NT2/D1 (cell line): ENCODE data around the gene ZNF878.

Experiments used
- YY1 ChIP-seq: IDR thresholded peaks from 2 replicates; pipeline ENCODE4 v1.6.1; 2011; ENCODE audit not compliant: insufficient read length, insufficient read depth
- ZNF274 ChIP-seq: IDR thresholded peaks from 2 replicates; pipeline ENCODE4 v1.6.1; 2011; ENCODE audit warnings: mild to moderate bottlenecking, low read depth, low read length

DNA sequence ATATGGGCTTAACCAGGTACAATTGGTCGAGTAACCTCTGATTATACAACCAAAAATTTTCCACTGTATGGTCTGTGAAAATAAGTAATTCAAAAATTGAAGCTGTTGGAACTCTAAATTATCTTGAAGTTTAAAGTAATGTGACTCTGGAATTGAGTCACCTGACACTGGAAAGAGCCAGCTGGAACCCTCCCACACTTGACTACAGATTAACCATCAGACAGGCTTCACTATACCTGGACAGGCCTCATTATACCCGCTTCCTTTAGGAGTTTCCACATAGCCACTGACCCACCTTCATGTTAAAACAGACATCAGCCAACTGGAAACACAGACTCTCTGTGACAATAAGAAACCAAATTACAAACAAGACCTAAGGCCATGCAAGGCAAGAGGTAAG is 18.6 kb downstream of the ZNF878 start:
- TF ChIP-seq YY1 (no peak), ZNF274 (no peak)
